Measurements from ENCODE around the gene XRCC1. TPM values are rescaled to one million over a fixed set of nuclear protein-coding genes. Genes with fewer than 3 reads are reported as not detected.
A peak's percentile ranks its signal among the peaks of the same experiment; 100 is the strongest.

Gene XRCC1
- total RNA-seq, 1 experiment from 2014 or later: 20.1 TPM

DNA sequence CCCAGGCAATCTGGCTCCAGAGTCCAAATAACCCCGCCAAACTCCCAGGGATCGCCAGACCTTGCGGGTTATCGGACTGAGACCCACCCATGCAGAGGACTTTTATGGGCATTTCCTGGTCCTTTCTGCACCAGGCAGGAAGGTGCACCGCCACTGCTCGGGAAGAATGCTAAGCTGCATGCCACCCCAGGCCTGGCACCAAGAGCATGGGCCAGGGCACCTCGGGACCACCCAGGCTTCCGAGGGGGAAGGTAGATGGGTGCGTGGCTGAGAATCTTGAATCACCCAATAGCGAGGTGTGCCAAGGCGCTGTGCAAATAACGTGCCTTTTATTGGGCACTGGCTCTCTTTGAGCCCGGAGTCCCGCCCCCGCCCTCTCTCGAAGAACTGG lies 42.8 kb downstream of the XRCC1 start:
- H3K4me1 ChIP-seq (ENCODE audit: control insufficient read depth, insufficient read depth, low read length): no peaks in the 10 kb centered on the region
- no peak for DNase-seq (ENCODE audit: low read depth, low spot score)
- H3K27ac ChIP-seq (ENCODE audit: low read length): peak overlapping the region; percentile 83
- intact Hi-C loops (cut with micrococcal nuclease; ENCODE audit: unreplicated experiment): no loop called here
- TF ChIP-seq POLR2AphosphoS5 (IDR thresholded peaks at IDR 0.05; ENCODE audit: low read depth, low read length): no peak
- TF ChIP-seq TCF7L2 (IDR thresholded peaks at IDR 0.05; ENCODE audit: low read depth, low read length): no peak
- no peak for TF ChIP-seq REST (IDR thresholded peaks at IDR 0.05; ENCODE audit: insufficient read depth in 1 of 2, low read depth in 2 of 2, low read length in 1 of 2)
- TF ChIP-seq CTCF (IDR thresholded peaks at IDR 0.05): no peak
- TF ChIP-seq SIN3A (IDR thresholded peaks at IDR 0.05; ENCODE audit: borderline replicate concordance, insufficient read depth, low read depth, low read length): no peak
- BruUV-seq (replicated peaks): no TSS peak
- no peaks in the 10 kb centered on the region for H3K27me3 ChIP-seq (ENCODE audit: control insufficient read depth, insufficient read depth, low read length)
- no peaks in the 10 kb centered on the region for H3K9me3 ChIP-seq (ENCODE audit: control insufficient read depth, insufficient read depth, low read depth, low read length)
- CTCF ChIA-PET: interaction anchor here (0.6 to 1.0 kb wide), 4 partner anchors 13 to 131 kb away, joined by 3 to 8 read pairs (median 4); no protein-coding TSS in a partner anchor
- peak; percentile 27; the same call in 1 of the 2 replicates for ATAC-seq
- POLR2A ChIA-PET: no interaction called here
- H3K4me3 ChIP-seq (ENCODE audit: low read depth in 2 of 2, low read length in 2 of 2): peak overlapping the region; percentile 65 to 89
- no peaks in the 10 kb centered on the region for H3K36me3 ChIP-seq (ENCODE audit: control insufficient read depth, insufficient read depth, low read length)
- in situ Hi-C loops (cut with HindIII; ENCODE audit: low pct_unique_long_range_greater_than_20kb, low sequenced_read_pairs): no loop called here

GRCh38 chr19:43527860-43528622 lies 47.3 kb downstream of the XRCC1 start:
- peak overlapping the region in 1 of 2 experiments; percentile 82; a peak in 2 of 4 replicates for H3K4me3 ChIP-seq (ENCODE audit: low read depth in 2 of 2, low read length in 2 of 2)
- TF ChIP-seq POLR2AphosphoS5 (IDR thresholded peaks at IDR 0.05; ENCODE audit: low read depth, low read length): no peak
- TF ChIP-seq TCF7L2 (IDR thresholded peaks at IDR 0.05; ENCODE audit: low read depth, low read length): no peak
- no peak for TF ChIP-seq SIN3A (IDR thresholded peaks at IDR 0.05; ENCODE audit: borderline replicate concordance, insufficient read depth, low read depth, low read length)
- no peak for TF ChIP-seq REST (IDR thresholded peaks at IDR 0.05; ENCODE audit: insufficient read depth in 1 of 2, low read depth in 2 of 2, low read length in 1 of 2)
- no peak for TF ChIP-seq CTCF (IDR thresholded peaks at IDR 0.05)
- ChIA-PET CTCF (no interaction called here), POLR2A (interaction anchor here (0.7 kb wide), 1 partner anchor 138 kb away, joined by 3 read pairs; no protein-coding TSS in a partner anchor)
- no peak for ATAC-seq
- no peaks in the 10 kb centered on the region for H3K9me3 ChIP-seq (ENCODE audit: control insufficient read depth, insufficient read depth, low read depth, low read length)
- peaks cover 4% of the 10 kb centered on the region; the same call in 1 of the 2 replicates for H3K4me1 ChIP-seq (ENCODE audit: control insufficient read depth, insufficient read depth, low read length)
- H3K27me3 ChIP-seq (ENCODE audit: control insufficient read depth, insufficient read depth, low read length): no peaks in the 10 kb centered on the region
- BruUV-seq (replicated peaks): no TSS peak
- no peaks in the 10 kb centered on the region; the same call in 1 of the 2 replicates for H3K36me3 ChIP-seq (ENCODE audit: control insufficient read depth, insufficient read depth, low read length)
- in situ Hi-C loops (cut with HindIII; ENCODE audit: low pct_unique_long_range_greater_than_20kb, low sequenced_read_pairs): no loop called here
- no peak for DNase-seq (ENCODE audit: low read depth, low spot score)
- no peak overlapping the region for H3K27ac ChIP-seq (ENCODE audit: low read length)
- intact Hi-C loops (cut with micrococcal nuclease; ENCODE audit: unreplicated experiment): no loop called here
